ENCODE data around the gene AGER. TPM values are rescaled to one million over a fixed set of nuclear protein-coding genes. Genes with fewer than 3 reads are reported as not detected.
A peak's percentile ranks its signal among the peaks of the same experiment; 100 is the strongest.

Gene AGER
- total and polyA plus RNA-seq, 9 of the 15 experiments (the other 6 are each of a cell fraction or from before 2014, with no cell fraction given), result 1.2 to 11.5 (median 4.1) TPM

DNA sequence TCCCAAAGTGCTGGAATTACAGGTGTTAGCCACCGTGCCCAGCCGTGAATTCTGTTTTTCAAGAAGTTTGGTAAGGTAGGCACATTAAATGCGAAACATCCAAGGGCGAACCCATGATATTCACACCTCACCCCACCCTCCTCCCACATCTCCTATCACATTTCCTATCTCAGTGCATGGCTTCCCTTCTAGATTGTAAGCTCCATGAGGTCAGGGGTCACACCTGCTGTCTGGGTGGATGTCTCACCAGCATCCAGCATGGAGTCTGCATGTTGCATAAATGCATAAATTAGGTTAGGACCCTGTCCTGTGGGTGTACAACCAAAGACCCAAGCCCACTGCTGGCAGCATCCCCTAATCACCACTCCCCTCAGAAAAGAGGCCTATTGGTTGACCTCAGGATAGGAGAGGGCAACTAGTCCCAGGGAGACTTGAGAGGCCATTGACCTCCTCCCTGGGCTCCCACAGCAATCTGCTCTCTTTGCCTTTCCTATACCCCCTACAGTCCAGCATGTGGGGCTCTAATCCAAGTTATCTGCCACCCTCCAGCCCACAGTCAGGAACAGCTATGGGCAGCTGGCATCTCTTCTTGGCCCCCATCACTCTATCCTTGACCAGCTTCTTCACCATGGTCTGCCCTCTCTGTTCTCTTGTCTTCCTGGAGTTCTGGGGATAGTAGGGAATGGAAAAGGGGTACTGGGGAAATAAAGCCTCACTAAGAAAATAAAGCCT is 36.5 kb downstream of the AGER start (continued):
- TF ChIP-seq THRB (CRISPR knock-in tag; conservative IDR thresholded peaks at IDR 0.05) (no peak), CTCF (IDR thresholded peaks at IDR 0.05 in 2 of 3, conservative IDR thresholded peaks at IDR 0.05 in 1 of 3; ENCODE audit: insufficient read depth in 2 of 3, low read depth in 1 of 3, low read length in 3 of 3) (peak in 2 of 3 experiments; percentile 8 to 19; a peak in 1 of 6 replicates), ZNF316 (IDR thresholded peaks at IDR 0.05) (peak; percentile 78), SOX6 (IDR thresholded peaks at IDR 0.05) (no peak), ZNF780A (CRISPR knock-in tag; IDR thresholded peaks at IDR 0.05) (no peak), PYGO2 (tag; IDR thresholded peaks at IDR 0.05) (no peak)

- H3K9me3 ChIP-seq (replicated peaks; ENCODE audit: control insufficient read depth, insufficient read depth, low read depth, low read length), result no peaks in the 10 kb centered on the region
- H4K20me1 ChIP-seq (replicated peaks; ENCODE audit: control insufficient read depth, insufficient read depth, low read length), result no peaks in the 10 kb centered on the region
- no peaks in the 10 kb centered on the region for H3K79me2 ChIP-seq (ENCODE audit: control insufficient read depth, insufficient read depth, low read length)
- no peak overlapping the region for H3K4me2 ChIP-seq (ENCODE audit: insufficient read depth, low read length)
- H3K4me1 ChIP-seq (replicated peaks in 1 of 2; ENCODE audit: control insufficient read depth in 2 of 2, insufficient read depth in 2 of 2, low read length in 2 of 2), result peaks cover 9 to 23% of the 10 kb centered on the region in 2 experiments
- H3K4me3 ChIP-seq, result no peak overlapping the region
- no peaks in the 10 kb centered on the region for H3K27me3 ChIP-seq (ENCODE audit: control insufficient read depth in 2 of 2, insufficient read depth in 2 of 2, low read length in 2 of 2)
- H3K36me3 ChIP-seq (ENCODE audit: control insufficient read depth, insufficient read depth, low read length), result no peaks in the 10 kb centered on the region
- ChIA-PET POLR2A (interaction anchor here (0.9 to 1.6 kb wide), 2 partner anchors 15 to 30 kb away, joined by 3 to 4 read pairs; no protein-coding TSS in a partner anchor), CTCF (ENCODE audit: low intra/inter-chr PET ratio) (no interaction called here)
- no peak overlapping the region for H2AFZ ChIP-seq (ENCODE audit: low read depth, low read length)
- in situ Hi-C loops (cut with MboI), result no loop called here
- no peak overlapping the region for H3K27ac ChIP-seq (ENCODE audit: extremely low read depth, low read depth, low read length)
- H3K9me1 ChIP-seq (ENCODE audit: control insufficient read depth, insufficient read depth, low read length), result no peaks in the 10 kb centered on the region
- DNase-seq (ENCODE audit: extremely low read depth in 1 of 4, low spot score in 3 of 4), result no peak
- 15% methylated on average over 4 of the region's 4 CpGs for WGBS (ENCODE audit: insufficient coverage, low coverage, missing lambda C conversion rate)
- peak; percentile 79 for FAIRE-seq
- ATAC-seq, result no peak
- no TSS peak for BruUV-seq (replicated peaks)
- no peak overlapping the region for H3K9ac ChIP-seq (ENCODE audit: insufficient read depth in 1 of 2, low read depth in 2 of 2, low read length in 2 of 2)
- intact Hi-C loops (cut with micrococcal nuclease), result no loop called here
- no peak for TF ChIP-seq HDAC3 (IDR thresholded peaks at IDR 0.05; ENCODE audit: borderline replicate concordance, partially characterized antibody)
- TF ChIP-seq PHTF2 (CRISPR knock-in tag; IDR thresholded peaks at IDR 0.05), result no peak
- no peak for TF ChIP-seq SMARCA5 (IDR thresholded peaks at IDR 0.05)
- no peak for TF ChIP-seq TGIF2 (CRISPR knock-in tag; IDR thresholded peaks at IDR 0.05)
- 0 out of 2 replicates have a peak, but pooled peaks have one; percentile 11 for TF ChIP-seq ZBTB26 (CRISPR knock-in tag; IDR thresholded peaks at IDR 0.05)
- TF ChIP-seq TEAD2 (tag; IDR thresholded peaks at IDR 0.05), result no peak
- 0 out of 2 replicates have a peak, but pooled peaks have one; percentile 5 for TF ChIP-seq SMARCA4 (IDR thresholded peaks at IDR 0.05)
- TF ChIP-seq THRB (CRISPR knock-in tag; conservative IDR thresholded peaks at IDR 0.05), result peak; percentile 24; the same call in 1 of the 2 replicates
Measured at GRCh38 chr6:32146687-32147086, 37.4 kb downstream of the AGER start.
